Testis (tissue), 2 donors: ENCODE results near the gene EFNA2.
A peak's percentile ranks its signal among the peaks of the same experiment; 100 is the strongest.

Experiments
- POLR2A ChIP-seq: fragments of 450-650 bp; IDR thresholded peaks from one replicate; pipeline ENCODE4 v1.6.1; 2017; ENCODE audit warnings: antibody characterized with exemption, mild to moderate bottlenecking, moderate library complexity
- TF ChIP-seq, protein P1 (sequence below), 3 experiments: fragments of 450-650 bp in 2 of 3; fragments of 200-600 bp in 1 of 3; sonication (generic) in 1 of 3; IDR thresholded peaks; one replicate each; pipeline ENCODE4 v1.5.1; 2016 to 2019; ENCODE audit warnings: antibody characterized with exemption in 3 of 3, mild to moderate bottlenecking in 2 of 3, moderate library complexity in 1 of 3

DNA sequence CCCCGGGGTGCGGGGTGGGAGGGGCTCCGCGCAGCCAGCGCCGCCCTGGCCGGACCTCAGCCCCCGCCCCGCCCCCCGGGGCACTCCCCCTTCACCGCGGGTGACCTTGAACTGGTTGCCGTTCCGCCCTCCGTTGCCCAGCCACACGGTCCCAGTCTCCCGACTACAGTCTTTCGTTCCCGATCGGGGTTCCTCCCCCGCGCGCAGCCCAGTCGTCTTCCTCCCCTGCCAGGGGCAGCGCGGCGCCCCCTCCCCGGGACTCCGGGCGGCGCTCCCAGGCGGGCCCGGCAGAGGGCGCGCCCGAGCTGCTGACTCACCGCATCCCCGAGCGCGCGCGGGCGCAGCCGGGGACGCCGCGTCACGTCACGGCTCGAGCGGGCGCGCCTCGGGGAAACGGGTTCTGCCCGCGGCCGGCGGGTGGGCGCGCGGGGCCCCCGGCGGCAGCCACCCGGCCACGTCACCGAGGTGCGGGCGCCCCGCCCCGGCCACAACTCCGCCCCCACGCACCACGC is 36.8 kb upstream of the EFNA2 start:
- TF ChIP-seq, protein P1, sequence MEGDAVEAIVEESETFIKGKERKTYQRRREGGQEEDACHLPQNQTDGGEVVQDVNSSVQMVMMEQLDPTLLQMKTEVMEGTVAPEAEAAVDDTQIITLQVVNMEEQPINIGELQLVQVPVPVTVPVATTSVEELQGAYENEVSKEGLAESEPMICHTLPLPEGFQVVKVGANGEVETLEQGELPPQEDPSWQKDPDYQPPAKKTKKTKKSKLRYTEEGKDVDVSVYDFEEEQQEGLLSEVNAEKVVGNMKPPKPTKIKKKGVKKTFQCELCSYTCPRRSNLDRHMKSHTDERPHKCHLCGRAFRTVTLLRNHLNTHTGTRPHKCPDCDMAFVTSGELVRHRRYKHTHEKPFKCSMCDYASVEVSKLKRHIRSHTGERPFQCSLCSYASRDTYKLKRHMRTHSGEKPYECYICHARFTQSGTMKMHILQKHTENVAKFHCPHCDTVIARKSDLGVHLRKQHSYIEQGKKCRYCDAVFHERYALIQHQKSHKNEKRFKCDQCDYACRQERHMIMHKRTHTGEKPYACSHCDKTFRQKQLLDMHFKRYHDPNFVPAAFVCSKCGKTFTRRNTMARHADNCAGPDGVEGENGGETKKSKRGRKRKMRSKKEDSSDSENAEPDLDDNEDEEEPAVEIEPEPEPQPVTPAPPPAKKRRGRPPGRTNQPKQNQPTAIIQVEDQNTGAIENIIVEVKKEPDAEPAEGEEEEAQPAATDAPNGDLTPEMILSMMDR (IDR thresholded peaks at IDR 0.05) = peak; percentile 82 to 97 (median 93)
- no peak for TF ChIP-seq POLR2A
